ENCODE measurements around the gene FOXL3.

FOXL3 gene

DNA sequence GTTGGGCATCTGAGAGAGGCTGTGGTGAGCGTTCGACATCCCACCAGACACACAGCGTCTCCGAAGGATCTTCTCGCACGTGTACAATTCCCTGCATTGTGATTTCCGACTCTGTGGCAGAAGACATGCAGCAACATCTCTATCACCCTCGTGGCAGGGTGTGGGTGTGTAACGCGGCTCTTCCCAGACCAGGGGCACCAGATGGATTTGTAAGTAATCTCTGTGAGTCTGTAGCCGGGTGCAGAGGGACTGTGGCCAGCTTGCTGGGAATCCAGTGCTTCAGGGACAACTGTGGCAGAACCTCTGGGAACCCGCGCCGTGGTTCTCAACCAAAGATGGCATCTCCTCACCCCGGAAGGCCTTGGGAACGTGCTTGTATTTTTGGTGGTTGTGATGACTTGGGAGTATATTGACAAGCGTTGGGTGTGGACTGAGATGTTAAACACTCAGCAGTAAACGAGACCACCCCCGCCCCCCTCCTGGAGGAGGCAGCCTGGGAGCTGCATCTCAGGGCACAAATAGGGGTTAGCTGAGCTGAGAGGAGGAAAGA is 21.2 kb downstream of the FOXL3 start:
- no peak for TF ChIP-seq ZNF843 (tag by site-specific recombination; IDR thresholded peaks at IDR 0.05)
- no peak for TF ChIP-seq ZFP3 (tag by site-specific recombination; IDR thresholded peaks at IDR 0.05; ENCODE audit: low read depth)
- no peak for TF ChIP-seq ZNF514 (tag by site-specific recombination; IDR thresholded peaks at IDR 0.05)
- no peak for TF ChIP-seq BCL11A (tag by site-specific recombination; IDR thresholded peaks at IDR 0.05; ENCODE audit: low read depth)
- TF ChIP-seq ZNF626 (tag by site-specific recombination; IDR thresholded peaks at IDR 0.05) = no peak
- no peak for TF ChIP-seq ZIC2 (tag by site-specific recombination; IDR thresholded peaks at IDR 0.05)
- no peak for TF ChIP-seq ZFHX2 (tag by site-specific recombination; conservative IDR thresholded peaks at IDR 0.05)
- TF ChIP-seq ZNF776 (tag by site-specific recombination; IDR thresholded peaks at IDR 0.05; ENCODE audit: borderline replicate concordance) = no peak
- CTCF ChIA-PET = interaction anchor here (0.9 kb wide), 1 partner anchor 321 kb away, joined by 7 read pairs; no protein-coding TSS in a partner anchor
- H3K27ac ChIP-seq (ENCODE audit: extremely low read depth, low read depth, low read length) = no peak overlapping the region

DNA sequence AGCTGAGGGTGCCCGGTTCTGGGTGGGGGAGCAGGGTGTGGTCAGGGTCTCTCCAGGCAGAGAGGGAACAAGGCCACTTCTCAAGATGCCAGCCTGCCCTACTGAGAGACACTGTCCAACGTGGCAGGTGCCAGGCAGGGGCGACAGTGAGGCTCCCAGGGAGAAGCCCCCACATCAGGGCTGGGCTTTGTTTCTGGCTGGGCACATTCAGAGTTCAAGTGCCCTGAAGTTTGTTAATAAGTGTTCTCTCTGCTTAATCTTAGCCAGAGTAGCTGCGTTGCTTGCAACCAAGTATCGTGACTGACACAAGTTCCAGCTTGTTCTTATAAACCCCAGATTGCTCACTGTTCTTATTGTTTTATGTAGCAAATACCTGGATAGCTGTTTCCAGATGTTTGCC is 21.8 kb downstream of the FOXL3 start:
- Histone ChIP-seq H3K4me3 (ENCODE audit: low read depth, low read length) (no peak overlapping the region), H3K27ac (ENCODE audit: extremely low read depth, low read depth, low read length) (no peak overlapping the region), H3K4me1 (ENCODE audit: control insufficient read depth, insufficient read depth, low read length) (no peaks in the 10 kb centered on the region), H3K36me3 (ENCODE audit: control insufficient read depth in 2 of 2, insufficient read depth in 1 of 2, low read length in 2 of 2) (no peaks in the 10 kb centered on the region), H3K9me3 (ENCODE audit: control insufficient read depth, insufficient read depth, low read depth, low read length) (no peaks in the 10 kb centered on the region)
- ChIA-PET CTCF (interaction anchor here (0.7 to 0.9 kb wide), 2 partner anchors 320 to 562 kb away, joined by 3 to 7 read pairs; no protein-coding TSS in a partner anchor), POLR2A (interaction anchor here (0.9 kb wide), 1 partner anchor 206 kb away, joined by 3 read pairs; no protein-coding TSS in a partner anchor)
- TF ChIP-seq ZNF660 (tag by site-specific recombination; IDR thresholded peaks at IDR 0.05) (no peak), ZNF114 (tag by site-specific recombination; IDR thresholded peaks at IDR 0.05) (no peak), ZBTB6 (tag by site-specific recombination; IDR thresholded peaks at IDR 0.05) (no peak), ZNF549 (tag by site-specific recombination; IDR thresholded peaks at IDR 0.05) (no peak), ZSCAN30 (tag by site-specific recombination; IDR thresholded peaks at IDR 0.05) (no peak)

More for the DNA sequence above, 21.2 kb downstream of the FOXL3 start:
- H3K36me3 ChIP-seq (ENCODE audit: control insufficient read depth in 2 of 2, insufficient read depth in 1 of 2, low read length in 2 of 2) = no peaks in the 10 kb centered on the region
- H3K9me3 ChIP-seq (ENCODE audit: control insufficient read depth, insufficient read depth, low read depth, low read length) = no peaks in the 10 kb centered on the region
- H3K4me1 ChIP-seq (ENCODE audit: control insufficient read depth, insufficient read depth, low read length) = no peaks in the 10 kb centered on the region
- POLR2A ChIA-PET = interaction anchor here (0.9 kb wide), 1 partner anchor 207 kb away, joined by 3 read pairs; no protein-coding TSS in a partner anchor
- no peak overlapping the region for H3K4me3 ChIP-seq (ENCODE audit: low read depth, low read length)

DNA sequence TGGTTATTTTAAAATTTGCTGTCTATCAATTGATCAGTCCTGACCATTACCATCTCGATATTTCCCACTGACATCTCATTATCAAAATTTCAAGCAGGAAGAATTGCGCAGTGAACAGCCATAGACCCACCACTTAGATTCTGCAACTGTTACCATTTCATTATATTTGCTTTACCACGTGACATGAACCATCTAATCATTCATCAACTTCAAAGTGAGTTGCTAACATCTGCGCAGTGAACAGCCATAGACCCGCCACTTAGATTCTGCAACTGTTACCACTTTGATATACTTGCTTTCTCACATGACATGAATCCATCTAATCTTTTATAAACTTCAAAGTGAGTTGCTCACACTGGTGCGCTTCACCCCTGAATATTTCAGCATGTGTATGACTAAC is 22.5 kb downstream of the FOXL3 start:
- H3K9me3 ChIP-seq (ENCODE audit: control insufficient read depth, insufficient read depth, low read depth, low read length) = no peaks in the 10 kb centered on the region
- CTCF ChIA-PET = interaction anchor here (0.7 to 1.1 kb wide), 2 partner anchors 9 to 561 kb away, joined by 3 to 5 read pairs; no protein-coding TSS in a partner anchor
- H3K27ac ChIP-seq (ENCODE audit: extremely low read depth, low read depth, low read length) = no peak overlapping the region
- H3K4me3 ChIP-seq (ENCODE audit: low read depth, low read length) = no peak overlapping the region
- no peak for TF ChIP-seq MZF1 (tag by site-specific recombination; IDR thresholded peaks at IDR 0.05; ENCODE audit: borderline replicate concordance)
- no peak for TF ChIP-seq ZNF10 (tag by site-specific recombination; IDR thresholded peaks at IDR 0.05)
- TF ChIP-seq ZNF133 (tag by site-specific recombination; IDR thresholded peaks at IDR 0.05) = no peak
- TF ChIP-seq SETDB1 (IDR thresholded peaks at IDR 0.05; ENCODE audit: insufficient read length, low read length) = no peak
- no peak for TF ChIP-seq ZNF48 (tag by site-specific recombination; IDR thresholded peaks at IDR 0.05)
- TF ChIP-seq ZBTB20 (tag by site-specific recombination; IDR thresholded peaks at IDR 0.05) = no peak
- TF ChIP-seq, protein P1, sequence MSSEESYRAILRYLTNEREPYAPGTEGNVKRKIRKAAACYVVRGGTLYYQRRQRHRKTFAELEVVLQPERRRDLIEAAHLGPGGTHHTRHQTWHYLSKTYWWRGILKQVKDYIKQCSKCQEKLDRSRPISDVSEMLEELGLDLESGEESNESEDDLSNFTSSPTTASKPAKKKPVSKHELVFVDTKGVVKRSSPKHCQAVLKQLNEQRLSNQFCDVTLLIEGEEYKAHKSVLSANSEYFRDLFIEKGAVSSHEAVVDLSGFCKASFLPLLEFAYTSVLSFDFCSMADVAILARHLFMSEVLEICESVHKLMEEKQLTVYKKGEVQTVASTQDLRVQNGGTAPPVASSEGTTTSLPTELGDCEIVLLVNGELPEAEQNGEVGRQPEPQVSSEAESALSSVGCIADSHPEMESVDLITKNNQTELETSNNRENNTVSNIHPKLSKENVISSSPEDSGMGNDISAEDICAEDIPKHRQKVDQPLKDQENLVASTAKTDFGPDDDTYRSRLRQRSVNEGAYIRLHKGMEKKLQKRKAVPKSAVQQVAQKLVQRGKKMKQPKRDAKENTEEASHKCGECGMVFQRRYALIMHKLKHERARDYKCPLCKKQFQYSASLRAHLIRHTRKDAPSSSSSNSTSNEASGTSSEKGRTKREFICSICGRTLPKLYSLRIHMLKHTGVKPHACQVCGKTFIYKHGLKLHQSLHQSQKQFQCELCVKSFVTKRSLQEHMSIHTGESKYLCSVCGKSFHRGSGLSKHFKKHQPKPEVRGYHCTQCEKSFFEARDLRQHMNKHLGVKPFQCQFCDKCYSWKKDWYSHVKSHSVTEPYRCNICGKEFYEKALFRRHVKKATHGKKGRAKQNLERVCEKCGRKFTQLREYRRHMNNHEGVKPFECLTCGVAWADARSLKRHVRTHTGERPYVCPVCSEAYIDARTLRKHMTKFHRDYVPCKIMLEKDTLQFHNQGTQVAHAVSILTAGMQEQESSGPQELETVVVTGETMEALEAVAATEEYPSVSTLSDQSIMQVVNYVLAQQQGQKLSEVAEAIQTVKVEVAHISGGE (tag by site-specific recombination; conservative IDR thresholded peaks at IDR 0.05; ENCODE audit: low read depth) = no peak
- TF ChIP-seq ZNF701 (tag by site-specific recombination; IDR thresholded peaks at IDR 0.05) = no peak
- TF ChIP-seq SP7 (tag by site-specific recombination; IDR thresholded peaks at IDR 0.05) = no peak
- POLR2A ChIA-PET = no interaction called here
- H3K4me1 ChIP-seq (ENCODE audit: control insufficient read depth, insufficient read depth, low read length) = no peaks in the 10 kb centered on the region
- no peaks in the 10 kb centered on the region for H3K36me3 ChIP-seq (ENCODE audit: control insufficient read depth in 2 of 2, insufficient read depth in 1 of 2, low read length in 2 of 2)
